Spleen (tissue), 13 donors: ENCODE results near the gene STX8. TPM values are rescaled to one million over a fixed set of nuclear protein-coding genes. Genes with fewer than 3 reads are reported as not detected.

Source experiments
- DNase-seq: peaks from one replicate; pipeline ENCODE4 v3.0.0-alpha.2; 2020
- H3K27ac ChIP-seq, 8 donors: fragments of 200-600 bp; sonication (generic) in 7 of 8; 1 replicate in 4 of 8; 2 replicates in 4 of 8; pipeline versions ENCODE4 v1.5.0 to v1.8.0; 2016 to 2021; ENCODE audit warnings: inconsistent platforms in 4 of 8, mild to moderate bottlenecking in 4 of 8, moderate library complexity in 1 of 8
- H3K27me3 ChIP-seq, 7 donors: fragments of 200-600 bp; sonication (generic) in 6 of 7; replicated peaks in 1 of 7; 1 replicate in 4 of 7; 2 replicates in 3 of 7; pipeline versions ENCODE4 v1.5.0 to v1.8.0; 2016 to 2021; ENCODE audit warnings: inconsistent platforms in 3 of 7, mild to moderate bottlenecking in 1 of 7
- H3K36me3 ChIP-seq, 6 donors: fragments of 200-600 bp; sonication (generic) in 5 of 6; 1 replicate in 4 of 6; 2 replicates in 2 of 6; pipeline versions ENCODE4 v1.5.0 to v1.8.0; 2016 to 2021; ENCODE audit warnings: inconsistent platforms in 2 of 6
- H3K4me1 ChIP-seq, 6 donors: fragments of 200-600 bp; sonication (generic) in 5 of 6; 1 replicate in 3 of 6; 2 replicates in 3 of 6; pipeline versions ENCODE4 v1.5.0 to v1.8.0; 2016 to 2021; ENCODE audit warnings: inconsistent platforms in 3 of 6
- H3K4me3 ChIP-seq, 8 donors: fragments of 200-600 bp; sonication (generic) in 7 of 8; 1 replicate in 4 of 8; 2 replicates in 4 of 8; pipeline versions ENCODE4 v1.5.0 to v1.8.0; 2016 to 2021; ENCODE audit warnings: inconsistent platforms in 4 of 8, mild to moderate bottlenecking in 4 of 8, moderate library complexity in 2 of 8
- H3K9me3 ChIP-seq, 8 donors: fragments of 200-600 bp; sonication (generic) in 7 of 8; 1 replicate in 4 of 8; 2 replicates in 4 of 8; pipeline versions ENCODE4 v1.5.0 to v1.8.0; 2016 to 2021; ENCODE audit warnings: inconsistent platforms in 4 of 8
- POLR2A ChIP-seq, 3 donors: fragments of 450-650 bp; IDR thresholded peaks; one replicate each; pipeline ENCODE4 v1.5.1; 2017; ENCODE audit warnings: antibody characterized with exemption in 3 of 3, mild to moderate bottlenecking in 1 of 3
- POLR2AphosphoS5 ChIP-seq, 3 donors: sonication (generic); formaldehyde crosslinking; IDR thresholded peaks; one replicate each; pipeline ENCODE4 v1.5.1; 2017; ENCODE audit warnings: antibody characterized with exemption in 3 of 3
- WGBS, 5 donors: extraction: QIAGEN DNeasy Blood & Tissue Kit in 3 of 5; methylation state at CpG; one replicate each; pipeline versions ENCODE4 v1.1.5 to v1.1.7; 2013 to 2018; 5-methylcytosine and 5-hydroxymethylcytosine counted together
- intact Hi-C: fragments of 100-400 bp; cut with DNase I; formaldehyde crosslinking; loops from one replicate; pipeline ENCODE4 v1.15.0; 2023; ENCODE audit warnings: low total_unique reads
- long read RNA-seq, 2 donors: transcript quantifications; one replicate each; lab custom pipeline, GENCODE V29; 2026
- polyA plus RNA-seq, 3 donors: library from polyadenylated mRNA; stranded (reverse); fragments of 200-250 nt; gene quantifications; one replicate each; pipeline ENCODE4 v1.2.1, GENCODE V29; 2013
- total RNA-seq, 7 donors: library from RNA; depleted of rRNA in 3 of 7; stranded (reverse); fragments of >200 nt in 3 of 7; fragmentation: NEBNext Ultra II Directional in 4 of 7; extraction: Animal tissue kit (Norgen Biotek cat#: 25700) in 4 of 7; gene quantifications; one replicate each; pipeline versions ENCODE4 v1.1.0 to v1.2.1, GENCODE V29; 2016 to 2021
- TF ChIP-seq, protein P1 (sequence below), 11 experiments: fragments of 200-600 bp in 7 of 11; fragments of 450-650 bp in 4 of 11; sonication (generic) in 4 of 11; IDR thresholded peaks in 8 of 11; conservative IDR thresholded peaks in 3 of 11; 1 replicate in 7 of 11; 2 replicates in 4 of 11; pipeline versions ENCODE4 v1.4.0 to v1.8.0; 2016 to 2021; ENCODE audit warnings: antibody characterized with exemption in 11 of 11, inconsistent platforms in 4 of 11, mild to moderate bottlenecking in 1 of 11
- donor health status: healthy with polysubstance abuse.
- donor health status: DM: no; HTN: no; CAD: no; lungs with moderate emphysema.
- donor health status: DM: no; HTN: no; CAD: no.
- donor health status: Bipolar disorder and iron deficiency.
- donor health status: healthy.
- donor health status: DM: no; HTN: no; CAD: no.
- donor health status: DM: yes; HTN: yes; CAD: no.

The STX8 gene
- total RNA-seq (10 to 100 TPM; 37.3 to 59.8 (median 47.4) TPM), polyA plus RNA-seq (10 to 100 TPM; 41.6 to 54.7 (median 50.4) TPM)
- long read RNA-seq, donor 1, transcript STX8-201 (8 exons, 1,246 nt) = major isoform, 17 of 29 reads
- long read RNA-seq, donor 1, partial matches to known transcripts = 9 of 29 reads
- long read RNA-seq, donor 1, other reads (novel, unspliced or antisense) = 0 of 29 reads
- long read RNA-seq, donor 2, transcript STX8-201 (8 exons, 1,246 nt) = major isoform, 14 of 23 reads
- long read RNA-seq, donor 2, partial matches to known transcripts = 9 of 23 reads
- long read RNA-seq, donor 2, other reads (novel, unspliced or antisense) = 0 of 23 reads

DNA sequence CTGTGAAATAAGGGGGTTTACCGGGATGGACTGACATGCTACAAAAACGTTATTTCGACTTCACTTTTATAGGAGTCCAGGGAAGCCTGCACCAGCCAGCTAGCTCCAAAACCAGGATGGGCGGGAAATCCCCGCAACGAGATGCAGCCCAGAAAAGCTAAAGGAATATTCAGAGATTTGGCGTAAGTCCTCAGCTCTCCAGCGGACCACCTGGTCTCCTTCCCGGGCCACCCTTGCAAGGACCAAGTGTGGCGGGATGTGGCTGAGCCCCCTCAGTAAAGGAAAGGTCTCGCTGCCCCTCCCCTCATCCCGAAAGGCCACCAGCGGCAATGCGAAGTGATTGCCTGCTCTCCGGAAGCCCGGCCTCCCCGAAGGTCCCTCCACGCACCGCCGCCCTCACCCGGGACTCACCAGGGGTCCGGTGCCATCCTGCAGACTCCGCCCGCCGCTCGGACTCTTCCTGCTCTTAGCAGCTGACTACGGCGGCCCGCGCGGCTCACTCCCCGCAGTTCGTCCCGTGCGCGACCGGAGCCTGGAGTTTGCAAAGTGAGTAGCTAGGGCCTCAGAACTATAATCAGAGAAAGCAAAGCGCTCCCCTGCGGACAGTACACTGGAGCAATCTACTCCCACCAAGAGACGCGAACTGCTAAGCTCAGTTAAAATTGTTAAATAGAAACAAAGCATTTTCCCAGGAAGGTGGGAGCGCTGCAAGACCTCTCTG lies at the start of gene STX8:
TSS of gene STX8 (minus strand) at position 440 of the 721 bp plus-strand sequence. CDS start at position 428, 12 bp downstream.
- Histone ChIP-seq H3K36me3 (peaks cover 0 to 3% (median 0%) of the 10 kb centered on the region in 6 donors), H3K4me1 (peaks cover 12 to 41% (median 30%) of the 10 kb centered on the region in 6 donors), H3K9me3 (no peaks in the 10 kb centered on the region), H3K27ac (peak within 1 kb of the TSS in 7 of 8 donors; percentile 10 to 82 (median 70)), H3K4me3 (peak within 1 kb of the TSS; percentile 82 to 92 (median 88)), H3K27me3 (no peaks in the 10 kb centered on the region)
- peak; percentile 97 for DNase-seq
- 0 to 1% (median 0%) methylated on average over 25 to 42 of the region's 42 CpGs for WGBS, 5 donors
- TF ChIP-seq POLR2AphosphoS5 (IDR thresholded peaks at IDR 0.05) = peak; percentile 88 to 94 (median 92)
- TF ChIP-seq POLR2A (IDR thresholded peaks at IDR 0.05) = no peak
- TF ChIP-seq, protein P1, sequence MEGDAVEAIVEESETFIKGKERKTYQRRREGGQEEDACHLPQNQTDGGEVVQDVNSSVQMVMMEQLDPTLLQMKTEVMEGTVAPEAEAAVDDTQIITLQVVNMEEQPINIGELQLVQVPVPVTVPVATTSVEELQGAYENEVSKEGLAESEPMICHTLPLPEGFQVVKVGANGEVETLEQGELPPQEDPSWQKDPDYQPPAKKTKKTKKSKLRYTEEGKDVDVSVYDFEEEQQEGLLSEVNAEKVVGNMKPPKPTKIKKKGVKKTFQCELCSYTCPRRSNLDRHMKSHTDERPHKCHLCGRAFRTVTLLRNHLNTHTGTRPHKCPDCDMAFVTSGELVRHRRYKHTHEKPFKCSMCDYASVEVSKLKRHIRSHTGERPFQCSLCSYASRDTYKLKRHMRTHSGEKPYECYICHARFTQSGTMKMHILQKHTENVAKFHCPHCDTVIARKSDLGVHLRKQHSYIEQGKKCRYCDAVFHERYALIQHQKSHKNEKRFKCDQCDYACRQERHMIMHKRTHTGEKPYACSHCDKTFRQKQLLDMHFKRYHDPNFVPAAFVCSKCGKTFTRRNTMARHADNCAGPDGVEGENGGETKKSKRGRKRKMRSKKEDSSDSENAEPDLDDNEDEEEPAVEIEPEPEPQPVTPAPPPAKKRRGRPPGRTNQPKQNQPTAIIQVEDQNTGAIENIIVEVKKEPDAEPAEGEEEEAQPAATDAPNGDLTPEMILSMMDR (IDR thresholded peaks at IDR 0.05 in 8 of 11, conservative IDR thresholded peaks at IDR 0.05 in 3 of 11) = peak in 1 of 11 experiments; percentile 13
- intact Hi-C loops = no loop called here

GRCh38 chr17:9622961-9623360 lies 47.3 kb upstream of the STX8 start:
- H3K27me3 ChIP-seq = peaks cover 0 to under 1% (median 0%) of the 10 kb centered on the region in 7 donors
- H3K4me1 ChIP-seq = no peaks in the 10 kb centered on the region
- H3K36me3 ChIP-seq = no peaks in the 10 kb centered on the region
- TF ChIP-seq, protein P1 (IDR thresholded peaks at IDR 0.05 in 8 of 11, conservative IDR thresholded peaks at IDR 0.05 in 3 of 11) = no peak
- TF ChIP-seq POLR2AphosphoS5 (IDR thresholded peaks at IDR 0.05) (no peak), POLR2A (IDR thresholded peaks at IDR 0.05) (no peak)
- no peak overlapping the region for H3K4me3 ChIP-seq
- H3K27ac ChIP-seq = no peak overlapping the region
- peaks cover 5 to 46% (median 37%) of the 10 kb centered on the region in 8 donors for H3K9me3 ChIP-seq
- DNase-seq = no peak
- intact Hi-C loops = no loop called here

GRCh38 chr17:9615486-9615885 lies 39.9 kb upstream of the STX8 start:
- TF ChIP-seq, protein P1 (IDR thresholded peaks at IDR 0.05 in 8 of 11, conservative IDR thresholded peaks at IDR 0.05 in 3 of 11) = no peak
- TF ChIP-seq POLR2A (IDR thresholded peaks at IDR 0.05) = no peak
- no peak overlapping the region for H3K4me3 ChIP-seq
- H3K36me3 ChIP-seq = no peaks in the 10 kb centered on the region
- DNase-seq = no peak
- WGBS, 5 donors = 35 to 70% (median 44%) methylated on average over 2 of the region's 2 CpGs
- intact Hi-C loops = no loop called here
- no peaks in the 10 kb centered on the region for H3K9me3 ChIP-seq
- peaks cover 0 to 10% (median 0%) of the 10 kb centered on the region in 7 donors for H3K27me3 ChIP-seq
- H3K4me1 ChIP-seq = no peaks in the 10 kb centered on the region
- no peak overlapping the region for H3K27ac ChIP-seq

GRCh38 chr17:9612006-9612405 lies 36.4 kb upstream of the STX8 start:
- Histone ChIP-seq H3K9me3 (no peaks in the 10 kb centered on the region), H3K27me3 (peaks cover 0 to 10% (median 0%) of the 10 kb centered on the region in 7 donors), H3K4me3 (no peak overlapping the region), H3K27ac (no peak overlapping the region), H3K36me3 (no peaks in the 10 kb centered on the region), H3K4me1 (no peaks in the 10 kb centered on the region)
- intact Hi-C loops = no loop called here
- TF ChIP-seq, protein P1 (IDR thresholded peaks at IDR 0.05 in 8 of 11, conservative IDR thresholded peaks at IDR 0.05 in 3 of 11) = no peak
- TF ChIP-seq POLR2A (IDR thresholded peaks at IDR 0.05) = no peak
- no peak for TF ChIP-seq POLR2AphosphoS5 (IDR thresholded peaks at IDR 0.05)
- 69 to 78% (median 75%) methylated on average over 9 of the region's 9 CpGs for WGBS, 5 donors
- no peak for DNase-seq
